Lower leg skin (tissue), 3 donors: ENCODE measurements around the gene PACSIN2.

ENCODE experiments used
- CTCF ChIP-seq, 3 donors: fragments of 450-650 bp; IDR thresholded peaks; one replicate each; pipeline ENCODE4 v1.5.1; 2016; ENCODE audit warnings: antibody characterized with exemption in 3 of 3, mild to moderate bottlenecking in 3 of 3, moderate library complexity in 2 of 3
- POLR2A ChIP-seq, 2 donors: fragments of 450-650 bp; IDR thresholded peaks; one replicate each; pipeline ENCODE4 v1.6.1; 2016 to 2017; ENCODE audit warnings: antibody characterized with exemption in 2 of 2, mild to moderate bottlenecking in 1 of 2, moderate library complexity in 1 of 2

DNA sequence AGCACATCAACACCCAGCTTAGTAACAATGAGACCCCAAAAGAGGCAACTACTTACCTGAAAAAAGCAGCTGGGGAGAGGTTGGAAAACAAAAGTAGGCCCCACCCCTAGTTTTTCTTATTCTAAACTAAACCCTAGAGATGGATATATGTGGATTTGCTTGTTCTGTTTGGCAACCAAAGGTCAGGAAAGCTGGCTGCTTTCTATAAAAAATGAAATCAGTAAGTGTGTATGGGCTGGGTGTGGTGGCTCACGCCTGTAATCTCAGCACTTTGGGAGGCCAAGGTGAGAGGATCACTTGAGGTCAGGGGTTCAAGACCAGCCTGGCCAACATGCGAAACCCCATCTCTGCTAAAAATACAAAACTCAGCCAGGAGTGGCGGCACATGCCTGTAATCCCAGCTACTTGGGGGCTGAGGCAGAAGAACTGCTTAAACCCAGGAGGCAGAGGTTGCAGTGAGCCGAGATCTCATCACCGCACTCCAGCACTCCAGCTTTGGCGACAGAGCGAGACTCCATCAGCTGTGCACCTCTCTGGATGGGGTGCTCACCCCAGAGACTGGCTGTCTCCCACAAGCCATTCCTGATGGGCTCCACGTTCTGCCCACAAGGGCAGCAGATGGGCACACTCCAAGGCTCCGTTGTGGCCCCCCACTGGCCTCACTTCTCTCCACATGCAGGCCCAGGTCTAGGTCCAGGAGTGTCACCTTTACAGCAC is 30.0 kb downstream of the PACSIN2 start:
- TF ChIP-seq POLR2A (IDR thresholded peaks at IDR 0.05) (no peak), CTCF (IDR thresholded peaks at IDR 0.05) (no peak)
